ENCODE measurements around the gene TACC2.
"Not testable (repeated sequence)": the region's sequence is repeated elsewhere in the genome, so short reads cannot be mapped to it uniquely, and the experiment has no call there.

The TACC2 gene

GRCh38 chr10:122087436-122087835 is 98.5 kb downstream of the TACC2 start:
- DNase-seq (ENCODE audit: low read depth in 2 of 2), result no peak

- no peak for DNase-seq (ENCODE audit: low read depth in 2 of 2)
These were observed 100.5 kb downstream of the TACC2 start for GRCh38 chr10:122089311-122090017.

GRCh38 chr10:122091722-122092121 is 102.8 kb downstream of the TACC2 start:
- no peak for DNase-seq (ENCODE audit: low read depth in 2 of 2)

GRCh38 chr10:122093076-122093475 is 104.1 kb downstream of the TACC2 start:
- no peak for DNase-seq (ENCODE audit: low read depth in 2 of 2)

GRCh38 chr10:122096181-122096580 is 107.2 kb downstream of the TACC2 start:
- DNase-seq (ENCODE audit: low read depth in 2 of 2), result not testable (repeated sequence)

- DNase-seq (ENCODE audit: low read depth in 2 of 2), result no peak
These were observed 107.7 kb downstream of the TACC2 start for GRCh38 chr10:122096705-122097104.

- DNase-seq (ENCODE audit: low read depth in 2 of 2), result no peak
These were observed 109.0 kb downstream of the TACC2 start for GRCh38 chr10:122097935-122098334.

- no peak for DNase-seq (ENCODE audit: low read depth in 2 of 2)
These were observed 110.0 kb downstream of the TACC2 start for GRCh38 chr10:122098924-122099323.

GRCh38 chr10:122099562-122099961 is 110.6 kb downstream of the TACC2 start:
- DNase-seq (ENCODE audit: low read depth in 2 of 2), result no peak

- no peak for DNase-seq (ENCODE audit: low read depth in 2 of 2)
These were observed 113.3 kb downstream of the TACC2 start for GRCh38 chr10:122102146-122102868.

GRCh38 chr10:122102869-122103525 is 114.0 kb downstream of the TACC2 start:
- no peak for DNase-seq (ENCODE audit: low read depth in 2 of 2)

- DNase-seq (ENCODE audit: low read depth in 2 of 2), result no peak
These were observed 114.6 kb downstream of the TACC2 start for GRCh38 chr10:122103592-122103991.

- DNase-seq (ENCODE audit: low read depth in 2 of 2), result not testable (repeated sequence)
These were observed 119.8 kb downstream of the TACC2 start for GRCh38 chr10:122108786-122109185.

GRCh38 chr10:122112021-122112616 is 123.2 kb downstream of the TACC2 start:
- no peak for DNase-seq (ENCODE audit: low read depth in 2 of 2)

- DNase-seq (ENCODE audit: low read depth in 2 of 2), result no peak
These were observed 123.7 kb downstream of the TACC2 start for GRCh38 chr10:122112625-122113160.

- DNase-seq (ENCODE audit: low read depth in 2 of 2), result peak in 1 of 2 donors; percentile 2
These were observed 124.4 kb downstream of the TACC2 start for GRCh38 chr10:122113161-122113944.

- no peak for DNase-seq (ENCODE audit: low read depth in 2 of 2)
These were observed 125.2 kb downstream of the TACC2 start for GRCh38 chr10:122113945-122114747.

GRCh38 chr10:122115874-122116273 is 126.9 kb downstream of the TACC2 start:
- no peak for DNase-seq (ENCODE audit: low read depth in 2 of 2)

GRCh38 chr10:122116331-122116730 is 127.4 kb downstream of the TACC2 start:
- no peak for DNase-seq (ENCODE audit: low read depth in 2 of 2)

GRCh38 chr10:122117475-122117874 is 128.5 kb downstream of the TACC2 start:
- no peak for DNase-seq (ENCODE audit: low read depth in 2 of 2)

Data from stimulated activated CD8-positive, alpha-beta memory T cell treated with anti-CD3 and anti-CD28 coated beads, Interleukin-2, amount 100 ng/mL, for 48 hours (primary cell).